PC-3 (cell line): Measurements from ENCODE around the gene OR5K3. TPM values are rescaled to one million over a fixed set of nuclear protein-coding genes. Genes with fewer than 3 reads are reported as not detected.

Experiments
- ATAC-seq: fragments of 200-7000 bp; cut with Tn5 transposase; 2 replicates; pipeline ENCODE4 v1.9.1; 2020; ENCODE audit warnings: mild to moderate bottlenecking, moderate library complexity
- BruUV-seq: library from RNA; stranded (reverse); fragments of 400-500 nt; replicated peaks from 2 replicates; lab custom pipeline; 2021; lab: Mats Ljungman, UMichigan
- CTCF ChIA-PET: fragments of 300-600 bp; sonication (Branson Sonifier 250); formaldehyde crosslinking; loops from one replicate; lab custom pipeline; 2022; ENCODE audit warnings: antibody characterized with exemption; lab: Charles Lee
- POLR2A ChIA-PET: fragments of 300-600 bp; sonication (Branson Sonifier 250); formaldehyde crosslinking; loops from one replicate; lab custom pipeline; 2022; ENCODE audit warnings: antibody characterized with exemption; ENCODE audit not compliant: unreplicated experiment; lab: Charles Lee
- DNase-seq: peaks from one replicate; pipeline ENCODE4 v3.0.0-alpha.2; 2015
- H2AFZ ChIP-seq: fragments of 300-600 bp; sonication (generic); 2 replicates; pipeline ENCODE4 v1.6.0; 2016; ENCODE audit warnings: antibody characterized with exemption, low read length
- H3F3A ChIP-seq: fragments of 300-600 bp; sonication (generic); one replicate; pipeline ENCODE4 v1.6.0; 2017; ENCODE audit warnings: antibody characterized with exemption, low read length, control low read depth, mild to moderate bottlenecking; ENCODE audit not compliant: unreplicated experiment
- H3K27ac ChIP-seq: fragments of 300-600 bp; sonication (generic); 2 replicates; pipeline ENCODE4 v1.5.1; 2016; ENCODE audit warnings: mild to moderate bottlenecking, low read length
- H3K27me3 ChIP-seq: fragments of 300-600 bp; sonication (generic); 2 replicates; pipeline ENCODE4 v1.6.1; 2016; ENCODE audit warnings: low read length, mixed read lengths
- H3K36me3 ChIP-seq: fragments of 300-600 bp; sonication (generic); 2 replicates; pipeline ENCODE4 v1.6.1; 2016; ENCODE audit warnings: low read depth, mixed run types, low read length, mixed read lengths
- H3K4me1 ChIP-seq: fragments of 300-600 bp; sonication (generic); 2 replicates; pipeline ENCODE4 v1.5.1; 2016; ENCODE audit warnings: low read length; ENCODE audit not compliant: insufficient read depth
- H3K4me2 ChIP-seq: fragments of 300-600 bp; sonication (generic); 2 replicates; pipeline ENCODE4 v1.6.0; 2016; ENCODE audit warnings: low read length
- H3K4me3 ChIP-seq: fragments of 300-600 bp; sonication (generic); 2 replicates; pipeline ENCODE4 v1.5.1; 2016; ENCODE audit warnings: mild to moderate bottlenecking, low read length, mixed read lengths
- H3K79me2 ChIP-seq: fragments of 300-600 bp; sonication (generic); 2 replicates; pipeline ENCODE4 v1.6.1; 2017; ENCODE audit warnings: low read length, mixed read lengths
- H3K9ac ChIP-seq: fragments of 300-600 bp; sonication (generic); 2 replicates; pipeline ENCODE4 v1.6.0; 2016; ENCODE audit warnings: mild to moderate bottlenecking, low read length
- H3K9me2 ChIP-seq: fragments of 300-600 bp; sonication (generic); replicated peaks from 2 replicates; pipeline ENCODE4 v1.6.1; 2016; ENCODE audit warnings: mixed run types, low read length, mixed read lengths
- H3K9me3 ChIP-seq: fragments of 300-600 bp; sonication (generic); 2 replicates; pipeline ENCODE4 v1.6.1; 2016; ENCODE audit warnings: low read length, mixed read lengths
- H4K20me1 ChIP-seq: fragments of 300-600 bp; sonication (generic); 2 replicates; pipeline ENCODE4 v1.6.1; 2016; ENCODE audit warnings: low read length, mixed read lengths
- EZH2 ChIP-seq: fragments of 300-600 bp; sonication (generic); IDR thresholded peaks from one replicate; pipeline ENCODE4 v1.6.1; 2017; ENCODE audit warnings: antibody characterized with exemption, mild to moderate bottlenecking, low read length; ENCODE audit not compliant: unreplicated experiment
- EZH2phosphoT487 ChIP-seq: fragments of 300-600 bp; sonication (generic); IDR thresholded peaks from 2 replicates; pipeline ENCODE4 v1.6.1; 2018; ENCODE audit warnings: mild to moderate bottlenecking, antibody characterized with exemption, low read length, borderline replicate concordance
- intact Hi-C: fragments of 100-400 bp; cut with micrococcal nuclease; formaldehyde crosslinking; loops from 2 replicates; pipeline ENCODE4 v1.9.0; 2023
- total RNA-seq: library from RNA; depleted of rRNA; stranded (reverse); fragments of >200 nt; gene quantifications from 2 replicates; pipeline ENCODE4 v1.2.3, GENCODE V29; 2014
- TF ChIP-seq, protein P1 (sequence below): fragments of 300-600 bp; sonication (generic); conservative IDR thresholded peaks from 2 replicates; pipeline ENCODE4 v1.5.1; 2017; ENCODE audit warnings: antibody characterized with exemption, low read depth, mild to moderate bottlenecking, low read length

OR5K3 gene
- total RNA-seq, 1 experiment from 2014 or later = not detected

DNA sequence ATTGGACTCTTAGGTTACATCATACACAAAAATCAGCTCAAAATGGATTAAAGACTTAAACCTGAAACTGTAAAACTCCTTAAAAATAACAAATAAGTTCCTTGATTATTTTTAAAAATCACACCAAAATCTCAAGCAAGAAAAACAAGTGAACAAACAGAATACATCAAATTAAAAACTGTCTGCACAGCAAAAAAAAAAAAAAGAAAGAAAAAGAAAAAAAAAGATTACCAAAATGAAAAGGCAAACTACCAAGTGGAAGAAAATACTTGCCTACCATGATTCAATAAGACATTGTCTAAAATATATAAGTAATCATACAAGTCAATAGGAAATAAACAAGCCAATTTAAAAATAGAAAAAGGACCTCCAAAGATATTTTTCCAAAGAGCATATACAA is 19.3 kb upstream of the OR5K3 start:
- H3K9ac ChIP-seq = no peak overlapping the region
- BruUV-seq = no TSS peak
- no peaks in the 10 kb centered on the region for H4K20me1 ChIP-seq
- no peaks in the 10 kb centered on the region for H3K9me2 ChIP-seq
- H3K27me3 ChIP-seq = peaks cover 15% of the 10 kb centered on the region
- no peaks in the 10 kb centered on the region for H3F3A ChIP-seq
- H3K9me3 ChIP-seq = no peaks in the 10 kb centered on the region
- H3K4me3 ChIP-seq = no peak overlapping the region
- no peak for DNase-seq
- no peak overlapping the region for H3K27ac ChIP-seq
- no peaks in the 10 kb centered on the region for H3K79me2 ChIP-seq
- no peaks in the 10 kb centered on the region for H3K4me1 ChIP-seq
- intact Hi-C loops = no loop called here
- TF ChIP-seq EZH2 = no peak
- H3K36me3 ChIP-seq = no peaks in the 10 kb centered on the region
- CTCF ChIA-PET = no interaction called here
- H2AFZ ChIP-seq = no peak overlapping the region
- no peak overlapping the region for H3K4me2 ChIP-seq
- no peak for ATAC-seq
- POLR2A ChIA-PET = no interaction called here

DNA sequence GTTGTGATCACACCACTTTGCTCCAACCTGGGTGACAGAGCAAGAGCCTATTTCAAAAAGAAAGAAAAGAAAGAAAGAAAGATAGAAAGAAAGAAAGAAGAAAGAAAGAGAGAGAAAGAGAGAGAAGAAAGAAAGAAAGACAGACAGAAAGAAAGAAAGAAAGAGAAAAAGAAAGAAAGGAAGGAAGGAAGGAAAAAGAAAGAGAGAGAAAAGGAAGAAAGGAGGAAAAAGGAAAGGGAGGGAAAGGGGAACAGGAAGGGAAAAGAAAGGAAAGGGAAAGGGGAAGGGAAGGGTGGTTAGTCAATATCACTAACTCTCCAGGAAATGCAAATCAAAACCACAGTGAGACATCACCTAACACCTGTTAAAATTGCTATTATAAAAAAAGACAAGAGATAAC is 18.6 kb upstream of the OR5K3 start:
- no TSS peak for BruUV-seq
- H3K9me3 ChIP-seq = no peaks in the 10 kb centered on the region

DNA sequence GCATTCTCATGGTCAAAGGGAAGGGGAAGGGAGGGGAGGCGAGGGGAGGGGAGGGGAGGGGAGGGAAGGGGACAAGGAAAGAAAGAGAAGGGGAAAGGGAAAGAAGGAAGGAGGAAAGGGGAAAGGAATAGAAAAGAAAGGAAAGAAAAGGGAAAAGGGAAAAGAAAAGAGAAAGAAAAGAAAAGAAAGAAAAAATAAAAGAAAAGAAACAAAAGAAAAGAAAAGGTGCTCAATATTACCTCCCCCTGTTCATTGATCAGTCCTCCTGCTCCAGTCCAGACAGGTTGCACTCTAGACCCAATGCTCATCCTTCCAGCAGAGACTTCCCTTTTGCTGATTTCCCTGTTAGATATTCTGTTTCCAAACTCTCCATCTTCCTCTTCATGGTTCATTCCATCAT is 18.0 kb upstream of the OR5K3 start:
- no peak overlapping the region for H2AFZ ChIP-seq
- POLR2A ChIA-PET = no interaction called here
- no peak overlapping the region for H3K4me3 ChIP-seq
- no peak overlapping the region for H3K27ac ChIP-seq
- no peak overlapping the region for H3K9ac ChIP-seq
- H3K9me3 ChIP-seq = no peaks in the 10 kb centered on the region
- TF ChIP-seq EZH2phosphoT487 = no peak
- intact Hi-C loops = no loop called here
- no peaks in the 10 kb centered on the region for H3F3A ChIP-seq
- H3K4me2 ChIP-seq = no peak overlapping the region
- H3K9me2 ChIP-seq = no peaks in the 10 kb centered on the region
- no peaks in the 10 kb centered on the region for H3K36me3 ChIP-seq
- H3K79me2 ChIP-seq = no peaks in the 10 kb centered on the region
- no TSS peak for BruUV-seq
- no peak for ATAC-seq
- CTCF ChIA-PET = no interaction called here
- no peaks in the 10 kb centered on the region for H3K4me1 ChIP-seq
- H4K20me1 ChIP-seq = no peaks in the 10 kb centered on the region
- peaks cover 17% of the 10 kb centered on the region for H3K27me3 ChIP-seq
- no peak for DNase-seq

More for the DNA sequence above, 18.6 kb upstream of the OR5K3 start:
- intact Hi-C loops = no loop called here
- ATAC-seq (no peak), DNase-seq (no peak)
- H3K4me2 ChIP-seq = no peak overlapping the region
- no peaks in the 10 kb centered on the region for H3K4me1 ChIP-seq
- H4K20me1 ChIP-seq = no peaks in the 10 kb centered on the region
- ChIA-PET POLR2A (no interaction called here), CTCF (no interaction called here)
- no peak overlapping the region for H3K9ac ChIP-seq
- H3K27ac ChIP-seq = no peak overlapping the region
- H3F3A ChIP-seq = no peaks in the 10 kb centered on the region
- H3K36me3 ChIP-seq = no peaks in the 10 kb centered on the region
- TF ChIP-seq EZH2phosphoT487 (no peak), EZH2 (no peak)
- TF ChIP-seq, protein P1, sequence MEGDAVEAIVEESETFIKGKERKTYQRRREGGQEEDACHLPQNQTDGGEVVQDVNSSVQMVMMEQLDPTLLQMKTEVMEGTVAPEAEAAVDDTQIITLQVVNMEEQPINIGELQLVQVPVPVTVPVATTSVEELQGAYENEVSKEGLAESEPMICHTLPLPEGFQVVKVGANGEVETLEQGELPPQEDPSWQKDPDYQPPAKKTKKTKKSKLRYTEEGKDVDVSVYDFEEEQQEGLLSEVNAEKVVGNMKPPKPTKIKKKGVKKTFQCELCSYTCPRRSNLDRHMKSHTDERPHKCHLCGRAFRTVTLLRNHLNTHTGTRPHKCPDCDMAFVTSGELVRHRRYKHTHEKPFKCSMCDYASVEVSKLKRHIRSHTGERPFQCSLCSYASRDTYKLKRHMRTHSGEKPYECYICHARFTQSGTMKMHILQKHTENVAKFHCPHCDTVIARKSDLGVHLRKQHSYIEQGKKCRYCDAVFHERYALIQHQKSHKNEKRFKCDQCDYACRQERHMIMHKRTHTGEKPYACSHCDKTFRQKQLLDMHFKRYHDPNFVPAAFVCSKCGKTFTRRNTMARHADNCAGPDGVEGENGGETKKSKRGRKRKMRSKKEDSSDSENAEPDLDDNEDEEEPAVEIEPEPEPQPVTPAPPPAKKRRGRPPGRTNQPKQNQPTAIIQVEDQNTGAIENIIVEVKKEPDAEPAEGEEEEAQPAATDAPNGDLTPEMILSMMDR = no peak
- H3K27me3 ChIP-seq = peaks cover 17% of the 10 kb centered on the region
- no peaks in the 10 kb centered on the region for H3K9me2 ChIP-seq
- no peak overlapping the region for H2AFZ ChIP-seq
- H3K79me2 ChIP-seq = no peaks in the 10 kb centered on the region
- no peak overlapping the region for H3K4me3 ChIP-seq

DNA sequence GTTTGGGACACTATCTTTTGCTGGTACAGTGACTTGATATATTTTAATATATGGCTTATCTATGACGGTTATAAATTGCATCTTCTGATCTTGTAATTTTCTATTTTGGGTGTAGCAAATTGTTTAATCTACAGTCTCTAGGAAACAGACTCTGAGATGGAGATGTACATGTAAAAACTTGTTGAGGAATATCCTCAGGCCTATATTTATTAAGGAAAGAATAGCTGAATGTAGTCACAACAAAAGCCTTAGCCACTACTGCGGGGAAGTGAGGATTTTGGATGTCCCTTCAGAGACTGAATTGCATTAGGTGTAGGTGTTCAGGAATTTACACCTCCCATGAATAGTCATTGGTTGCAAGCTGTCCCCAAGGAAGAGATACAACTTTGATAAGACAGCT is 13.8 kb upstream of the OR5K3 start:
- H3K9me3 ChIP-seq = no peaks in the 10 kb centered on the region
- CTCF ChIA-PET = no interaction called here
- intact Hi-C loops = no loop called here
- DNase-seq (no peak), ATAC-seq (no peak)
- H3K9ac ChIP-seq = no peak overlapping the region
- H4K20me1 ChIP-seq = no peaks in the 10 kb centered on the region
- H2AFZ ChIP-seq = no peak overlapping the region
- no peaks in the 10 kb centered on the region for H3K79me2 ChIP-seq
- no peaks in the 10 kb centered on the region for H3K4me1 ChIP-seq
- H3F3A ChIP-seq = no peaks in the 10 kb centered on the region
- TF ChIP-seq, protein P1 = no peak
- TF ChIP-seq EZH2phosphoT487 (no peak), EZH2 (no peak)
- H3K4me3 ChIP-seq = no peak overlapping the region
- no peak overlapping the region for H3K27ac ChIP-seq
- peaks cover 19% of the 10 kb centered on the region for H3K27me3 ChIP-seq
- BruUV-seq = no TSS peak
- POLR2A ChIA-PET = interaction anchor here (0.6 kb wide), 1 partner anchor 69 kb away, joined by 3 read pairs; no protein-coding TSS in a partner anchor
- H3K36me3 ChIP-seq = no peaks in the 10 kb centered on the region
- H3K4me2 ChIP-seq = no peak overlapping the region
- no peaks in the 10 kb centered on the region for H3K9me2 ChIP-seq
